GM21576 (cell line): ENCODE measurements around the gene LGR5.
A peak's percentile ranks its signal among the peaks of the same experiment; 100 is the strongest.

ENCODE experiments used
- ATAC-seq: cut with Tn5 transposase; IDR thresholded peaks from one replicate; pipeline ENCODE4 v1.9.1; 2021; ENCODE audit warnings: mild to moderate bottlenecking, moderate library complexity; ENCODE audit not compliant: unreplicated experiment

LGR5 gene

DNA sequence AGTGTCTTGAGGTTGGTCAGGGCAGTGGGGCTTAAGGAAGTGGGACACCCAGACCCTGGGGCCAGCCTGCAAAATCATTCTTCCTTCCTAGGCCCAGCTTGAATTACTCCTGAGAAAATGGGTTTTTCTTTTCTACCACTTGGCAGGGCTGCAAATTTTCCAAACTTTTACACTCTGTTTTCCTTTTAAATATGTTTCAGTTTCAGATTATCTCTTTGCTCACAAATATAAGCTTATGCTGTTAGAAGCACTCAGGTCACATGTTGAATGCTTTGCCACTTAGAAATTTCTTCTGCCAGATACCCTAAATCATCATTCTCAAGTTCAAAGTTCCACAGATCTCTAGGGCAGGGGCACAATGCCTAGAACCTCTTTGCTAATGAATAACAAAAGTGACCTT, 2.9 kb upstream of the LGR5 start:
- ATAC-seq = no peak

DNA sequence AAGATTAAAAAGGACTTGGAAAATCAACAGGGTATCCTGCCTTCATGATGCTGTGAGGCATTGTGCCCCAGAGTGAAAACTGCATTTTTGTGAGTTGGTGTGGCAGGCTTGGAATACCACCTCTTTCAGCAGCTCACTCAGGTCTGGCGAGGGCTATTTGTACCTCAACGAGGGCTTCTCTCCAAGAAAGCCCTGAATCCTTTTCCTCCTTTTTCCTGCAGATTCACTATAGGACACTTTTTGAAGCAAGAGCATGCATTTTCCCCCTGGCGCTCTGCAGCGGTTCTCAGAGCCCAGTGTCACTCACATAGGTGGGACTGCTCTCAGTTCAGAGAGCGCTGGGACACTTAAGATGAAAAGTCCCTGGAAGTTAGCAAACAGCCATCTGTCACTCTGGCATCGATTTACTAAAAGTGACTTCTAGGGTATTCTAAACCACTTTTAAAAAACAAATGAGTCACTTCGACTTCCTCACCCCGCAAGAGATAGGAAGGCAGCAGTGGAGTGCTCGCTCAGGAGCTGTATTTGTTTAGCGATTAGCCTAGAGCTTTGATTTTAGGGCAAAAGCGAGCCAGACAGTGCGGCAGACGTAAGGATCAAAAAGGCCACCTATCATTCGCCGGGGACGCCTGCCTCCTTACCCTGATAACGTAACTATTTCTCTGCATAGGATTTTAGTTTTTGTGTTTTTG, 782 bp upstream of the LGR5 start:
- no peak for ATAC-seq

DNA sequence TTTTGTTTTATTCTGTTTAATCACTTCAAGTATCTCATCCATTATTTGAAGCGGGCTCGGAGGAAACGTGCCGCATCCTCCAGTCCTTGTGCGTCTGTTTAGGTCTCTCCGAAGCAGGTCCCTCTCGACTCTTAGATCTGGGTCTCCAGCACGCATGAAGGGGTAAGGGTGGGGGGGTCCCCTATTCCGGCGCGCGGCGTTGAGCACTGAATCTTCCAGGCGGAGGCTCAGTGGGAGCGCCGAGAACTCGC, 311 bp upstream of the LGR5 start:
- no peak for ATAC-seq

- no peak for ATAC-seq
Observed at GRCh38 chr12:71440345-71440762, 756 bp downstream of the LGR5 start.

- peak; percentile 44 for ATAC-seq
Observed at GRCh38 chr12:71440763-71441748, 1.5 kb downstream of the LGR5 start.

GRCh38 chr12:71441836-71442566, 2.4 kb downstream of the LGR5 start:
- no peak for ATAC-seq

GRCh38 chr12:71442567-71442931, 3.0 kb downstream of the LGR5 start:
- ATAC-seq = no peak

- no peak for ATAC-seq
Observed at GRCh38 chr12:71445071-71445470, 5.5 kb downstream of the LGR5 start.

- ATAC-seq = no peak
Observed at GRCh38 chr12:71447691-71448132, 8.1 kb downstream of the LGR5 start.

GRCh38 chr12:71448150-71448581, 8.6 kb downstream of the LGR5 start:
- ATAC-seq = no peak

- ATAC-seq = no peak
Observed at GRCh38 chr12:71449373-71450070, 9.9 kb downstream of the LGR5 start.

DNA sequence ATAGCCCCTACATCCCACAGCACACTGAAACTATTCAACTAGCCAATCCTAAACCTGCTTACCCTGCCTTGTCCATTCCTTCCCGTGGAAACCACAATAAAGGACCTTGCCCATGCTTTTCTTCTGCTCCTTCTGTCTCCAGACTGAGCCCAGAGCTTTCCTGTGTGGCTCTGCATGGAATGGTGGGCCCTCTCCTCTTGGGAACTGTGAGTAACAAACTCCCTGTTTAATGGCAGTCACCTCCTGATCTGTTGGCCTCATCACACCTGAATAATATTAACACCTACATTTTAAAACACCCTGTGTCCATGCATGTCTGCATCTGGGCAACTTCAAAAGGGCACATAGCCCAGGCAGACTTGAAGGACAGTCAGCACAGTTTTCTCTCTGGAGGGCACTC, 12.4 kb downstream of the LGR5 start:
- no peak for ATAC-seq

DNA sequence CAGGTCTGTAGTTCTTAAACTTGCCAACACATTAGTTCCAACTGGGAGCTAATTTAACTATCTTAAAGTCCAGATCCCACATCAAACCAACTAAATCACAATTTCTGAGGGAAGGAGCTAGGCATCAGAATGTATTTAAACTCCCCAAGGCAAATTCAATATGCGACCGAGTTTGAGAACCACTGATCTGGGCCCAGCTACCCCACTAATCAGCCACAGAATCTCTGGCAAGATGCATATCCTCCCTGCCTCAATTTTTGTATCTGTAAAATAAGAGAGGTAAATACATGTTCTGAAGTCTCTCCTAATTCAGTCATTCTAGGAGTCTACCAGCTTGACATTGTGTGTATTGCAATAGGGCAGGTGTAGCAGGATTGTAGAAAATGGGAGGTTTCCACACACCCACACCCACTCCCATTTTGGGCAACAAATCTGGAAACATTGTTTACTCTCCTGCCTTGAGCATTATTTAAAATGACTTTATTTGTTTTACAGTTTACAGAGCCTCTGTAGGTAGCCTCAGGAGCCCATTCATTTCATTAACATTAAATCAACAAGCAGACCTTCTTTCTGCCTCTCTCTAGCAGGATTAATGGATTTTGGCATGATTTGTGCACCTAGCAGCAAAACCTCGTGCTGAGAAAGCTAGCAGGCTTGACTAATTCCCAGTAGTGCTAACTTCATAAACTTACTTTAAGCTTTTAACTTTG, 15.6 kb downstream of the LGR5 start:
- no peak for ATAC-seq

DNA sequence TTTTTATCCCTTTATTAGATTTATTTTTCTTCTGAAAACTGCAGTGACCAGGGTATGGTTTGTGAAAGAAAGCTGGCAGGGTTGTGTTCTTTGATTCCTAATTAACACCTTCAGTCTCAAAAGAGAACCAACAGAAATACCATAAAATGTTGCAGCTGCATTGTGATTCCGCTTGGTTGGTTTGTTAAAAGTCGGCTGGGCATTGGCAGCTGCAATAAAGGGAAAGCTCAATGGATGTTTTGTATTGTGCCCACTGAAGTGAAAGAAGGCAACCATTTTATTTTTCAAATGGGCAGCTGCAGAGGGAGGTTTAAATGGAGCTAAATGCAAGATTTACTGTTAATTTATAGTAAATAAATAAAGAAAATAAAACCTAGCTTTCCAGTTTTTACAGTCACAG, 16.7 kb downstream of the LGR5 start:
- no peak for ATAC-seq

GRCh38 chr12:71456990-71457389, 17.4 kb downstream of the LGR5 start:
- ATAC-seq = no peak

DNA sequence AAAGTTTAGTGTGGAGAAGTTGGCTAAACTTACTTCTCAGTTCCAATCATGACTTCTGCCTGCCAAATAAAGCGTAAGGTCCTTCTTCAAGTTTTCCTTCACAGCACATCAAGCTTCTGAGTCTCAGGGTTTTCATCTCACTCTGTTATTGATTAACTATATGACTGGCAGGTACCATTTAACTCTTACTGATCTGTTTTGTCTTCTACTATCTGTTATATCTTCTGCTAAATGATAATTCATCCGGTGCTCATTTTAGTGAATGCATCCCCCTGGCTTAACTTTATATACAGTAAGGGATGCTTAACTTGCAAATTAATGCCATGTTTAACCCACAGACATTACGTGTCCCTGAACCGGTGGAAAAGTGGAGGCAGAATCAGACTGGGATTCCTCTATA, 20.7 kb downstream of the LGR5 start:
- no peak for ATAC-seq

DNA sequence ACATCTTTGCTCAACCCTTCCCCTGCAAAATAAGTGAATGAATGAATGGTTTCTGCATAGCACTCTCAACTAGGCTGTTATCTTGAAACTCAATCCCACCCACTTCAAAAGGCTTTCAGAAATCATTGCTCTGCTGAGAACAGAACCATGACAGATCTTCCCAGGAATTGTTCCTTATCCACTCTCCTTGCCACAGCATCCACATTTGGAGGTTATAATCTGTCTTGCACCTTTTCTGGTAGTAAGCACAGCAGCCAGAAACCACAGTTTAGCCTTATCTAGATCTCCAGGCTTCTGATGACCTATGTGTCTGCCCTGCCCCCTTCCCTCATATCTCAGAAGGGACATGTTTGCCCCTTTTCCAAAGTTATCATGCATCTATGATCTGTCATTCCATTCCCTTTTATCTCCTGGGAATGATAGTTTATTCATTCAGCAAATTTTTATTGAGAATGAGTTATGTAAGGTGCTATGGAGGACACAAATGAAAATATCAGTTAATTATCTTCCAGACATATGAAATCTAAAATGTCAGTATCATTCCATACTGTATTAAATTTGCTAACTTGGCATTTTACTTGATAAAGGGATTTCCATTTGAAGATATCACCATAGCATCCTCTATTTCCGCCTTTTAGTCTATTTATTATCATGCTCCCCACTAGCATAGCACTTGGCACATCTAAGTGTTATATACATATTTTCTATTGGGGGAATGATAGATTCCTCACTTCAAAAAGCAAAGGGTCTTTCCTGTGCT, 21.4 kb downstream of the LGR5 start:
- no peak for ATAC-seq

DNA sequence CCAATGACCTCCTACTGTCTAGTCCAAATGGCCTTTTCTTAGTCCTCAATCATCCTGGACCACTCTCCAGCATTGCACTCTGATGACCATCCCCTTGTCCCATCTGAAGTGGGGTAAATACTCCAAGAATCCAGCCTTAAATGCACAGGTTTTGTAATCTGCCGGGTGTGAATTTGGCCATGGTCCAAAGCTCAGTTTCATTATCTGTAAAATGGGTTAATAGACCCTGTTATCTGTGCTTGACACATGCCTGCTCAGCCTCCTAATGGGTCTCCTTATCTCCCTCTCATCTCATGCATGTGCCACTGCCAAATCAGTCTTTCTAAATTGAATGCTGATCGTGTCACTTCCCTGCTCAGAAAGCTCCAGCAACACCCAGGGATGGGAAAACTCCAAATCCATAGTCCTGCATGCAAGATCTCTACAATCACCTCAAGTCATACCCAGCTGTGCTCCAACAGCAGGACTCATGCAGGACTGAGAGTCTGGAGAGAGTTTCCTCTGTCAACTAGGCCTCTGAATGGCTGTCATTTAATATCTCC, 22.3 kb downstream of the LGR5 start:
- no peak for ATAC-seq

GRCh38 chr12:71465796-71466195, 26.2 kb downstream of the LGR5 start:
- ATAC-seq = no peak
